PC-9 (cell line): Measurements from ENCODE around the gene KIF3C.

Source experiments
- CTCF ChIP-seq: fragments of 200-600 bp; sonication (generic); conservative IDR thresholded peaks from 2 replicates; pipeline ENCODE4 v1.6.1; 2017; ENCODE audit warnings: mixed run types, antibody characterized with exemption, mild to moderate bottlenecking, moderate library complexity
- EZH2 ChIP-seq: fragments of 200-600 bp; sonication (generic); IDR thresholded peaks from 2 replicates; pipeline ENCODE4 v1.8.0; 2017; ENCODE audit warnings: antibody characterized with exemption, low read depth

GRCh38 chr2:25991965-25992364 lies 9.7 kb upstream of the KIF3C start:
- no peak for TF ChIP-seq CTCF
- TF ChIP-seq EZH2: no peak
